ENCODE data around the gene YWHAB.

Gene YWHAB

GRCh38 chr20:44928595-44928994 lies 43.1 kb downstream of the YWHAB start:
- DNase-seq (ENCODE audit: low spot score), result no peak
- TF ChIP-seq, protein P1, sequence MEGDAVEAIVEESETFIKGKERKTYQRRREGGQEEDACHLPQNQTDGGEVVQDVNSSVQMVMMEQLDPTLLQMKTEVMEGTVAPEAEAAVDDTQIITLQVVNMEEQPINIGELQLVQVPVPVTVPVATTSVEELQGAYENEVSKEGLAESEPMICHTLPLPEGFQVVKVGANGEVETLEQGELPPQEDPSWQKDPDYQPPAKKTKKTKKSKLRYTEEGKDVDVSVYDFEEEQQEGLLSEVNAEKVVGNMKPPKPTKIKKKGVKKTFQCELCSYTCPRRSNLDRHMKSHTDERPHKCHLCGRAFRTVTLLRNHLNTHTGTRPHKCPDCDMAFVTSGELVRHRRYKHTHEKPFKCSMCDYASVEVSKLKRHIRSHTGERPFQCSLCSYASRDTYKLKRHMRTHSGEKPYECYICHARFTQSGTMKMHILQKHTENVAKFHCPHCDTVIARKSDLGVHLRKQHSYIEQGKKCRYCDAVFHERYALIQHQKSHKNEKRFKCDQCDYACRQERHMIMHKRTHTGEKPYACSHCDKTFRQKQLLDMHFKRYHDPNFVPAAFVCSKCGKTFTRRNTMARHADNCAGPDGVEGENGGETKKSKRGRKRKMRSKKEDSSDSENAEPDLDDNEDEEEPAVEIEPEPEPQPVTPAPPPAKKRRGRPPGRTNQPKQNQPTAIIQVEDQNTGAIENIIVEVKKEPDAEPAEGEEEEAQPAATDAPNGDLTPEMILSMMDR (IDR thresholded peaks at IDR 0.05; ENCODE audit: extremely low read depth, missing control alignments), result no peak

GRCh38 chr20:44930517-44931168 lies 45.1 kb downstream of the YWHAB start:
- DNase-seq (ENCODE audit: low spot score), result no peak
- TF ChIP-seq, protein P1 (IDR thresholded peaks at IDR 0.05; ENCODE audit: extremely low read depth, missing control alignments), result no peak

DNA sequence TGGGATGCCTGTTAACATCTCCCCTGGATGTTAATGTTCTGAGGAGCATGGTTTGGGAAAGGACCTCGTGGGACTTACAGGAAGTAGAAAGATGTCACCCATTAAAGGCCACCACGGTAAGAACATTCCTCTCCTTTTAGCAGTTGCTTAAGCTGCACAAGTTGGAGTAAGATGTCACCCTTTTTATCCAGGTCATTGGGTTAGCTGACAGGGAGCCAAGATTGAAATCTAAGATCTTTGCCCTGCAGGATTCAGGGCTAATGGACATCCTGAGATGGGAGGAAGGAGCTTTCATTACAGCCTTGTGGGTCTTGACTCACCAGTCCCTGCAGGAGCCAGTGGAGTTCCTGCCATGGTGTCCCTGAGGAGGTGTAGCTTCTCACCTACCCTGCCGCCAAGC lies 46.4 kb downstream of the YWHAB start:
- no peak for DNase-seq (ENCODE audit: low spot score)
- TF ChIP-seq, protein P1 (IDR thresholded peaks at IDR 0.05; ENCODE audit: extremely low read depth, missing control alignments), result no peak

GRCh38 chr20:44932916-44933315 lies 47.4 kb downstream of the YWHAB start:
- TF ChIP-seq, protein P1 (IDR thresholded peaks at IDR 0.05; ENCODE audit: extremely low read depth, missing control alignments), result no peak
- no peak for DNase-seq (ENCODE audit: low spot score)

- TF ChIP-seq, protein P1 (IDR thresholded peaks at IDR 0.05; ENCODE audit: extremely low read depth, missing control alignments), result no peak
These were observed 51.0 kb downstream of the YWHAB start for GRCh38 chr20:44936510-44936909.

DNA sequence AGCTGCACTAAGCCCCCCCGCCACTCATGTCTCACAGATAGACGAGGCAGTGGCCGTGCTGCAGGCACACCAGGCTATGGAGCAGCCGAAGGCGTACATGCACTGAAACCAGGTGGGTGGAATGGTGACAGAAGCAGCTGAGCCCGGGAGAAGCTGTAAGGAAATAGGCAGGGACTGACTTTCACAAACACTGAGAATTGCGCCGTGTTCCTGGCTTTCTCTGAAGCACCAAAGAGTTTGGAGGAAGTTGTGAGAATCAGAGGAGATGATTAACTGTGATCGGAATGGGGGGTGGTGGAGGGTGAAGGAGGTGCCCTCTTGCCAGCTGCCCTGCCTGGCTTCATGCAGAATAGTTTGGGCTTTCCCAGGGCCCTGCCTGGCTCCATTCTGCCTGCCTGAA lies 53.1 kb downstream of the YWHAB start:
- DNase-seq (ENCODE audit: low spot score), result no peak
- TF ChIP-seq, protein P1 (IDR thresholded peaks at IDR 0.05; ENCODE audit: extremely low read depth, missing control alignments), result no peak

More at GRCh38 chr20:44936510-44936909, 51.0 kb downstream of the YWHAB start:
- no peak for DNase-seq (ENCODE audit: low spot score)

- DNase-seq (ENCODE audit: low spot score), result no peak
- TF ChIP-seq, protein P1 (IDR thresholded peaks at IDR 0.05; ENCODE audit: extremely low read depth, missing control alignments), result no peak
These were observed 55.7 kb downstream of the YWHAB start for GRCh38 chr20:44941120-44941691.

All from GM20000 (cell line).